Ectodermal cell (in vitro differentiated cells): ENCODE data around the gene APCDD1L.

Experiments
- H3K27ac ChIP-seq: 2 replicates; pipeline ENCODE4 v1.7.0; 2013; ENCODE audit warnings: mild to moderate bottlenecking, low read depth, low read length; ENCODE audit not compliant: insufficient read depth, poor library complexity, severe bottlenecking
- H3K27me3 ChIP-seq: 2 replicates; pipeline ENCODE4 v1.7.0; 2013; ENCODE audit warnings: mild to moderate bottlenecking, low read length; ENCODE audit not compliant: insufficient read depth, control insufficient read depth, poor library complexity, severe bottlenecking
- H3K36me3 ChIP-seq: one replicate; pipeline ENCODE4 v1.7.0; 2013; ENCODE audit warnings: low read length; ENCODE audit not compliant: control insufficient read depth, insufficient read depth
- H3K4me1 ChIP-seq: one replicate; pipeline ENCODE4 v1.7.0; 2013; ENCODE audit warnings: low read length; ENCODE audit not compliant: control insufficient read depth, insufficient read depth
- H3K4me3 ChIP-seq: 2 replicates; pipeline ENCODE4 v1.7.0; 2013; ENCODE audit warnings: low read depth, low read length, control low read depth; ENCODE audit not compliant: insufficient read depth
- H3K9me3 ChIP-seq: 2 replicates; pipeline ENCODE4 v1.7.0; 2013; ENCODE audit warnings: mild to moderate bottlenecking, low read length, moderate library complexity; ENCODE audit not compliant: control insufficient read depth
- WGBS, 2 experiments: methylation state at CpG; one replicate each; pipeline ENCODE4 v1.1.7; 2013; ENCODE audit warnings: missing lambda C conversion rate in 2 of 2; 5-methylcytosine and 5-hydroxymethylcytosine counted together

Gene APCDD1L

GRCh38 chr20:58441723-58442122 lies 73.5 kb downstream of the APCDD1L start:
- Histone ChIP-seq H3K4me1 (no peaks in the 10 kb centered on the region), H3K4me3 (no peak overlapping the region), H3K27me3 (no peaks in the 10 kb centered on the region), H3K9me3 (no peaks in the 10 kb centered on the region), H3K27ac (no peak overlapping the region), H3K36me3 (peaks cover 6% of the 10 kb centered on the region)

- 91 to 94% methylated on average over 5 of the region's 5 CpGs for WGBS, 2 experiments
- Histone ChIP-seq H3K9me3 (no peaks in the 10 kb centered on the region), H3K27ac (no peak overlapping the region), H3K4me1 (no peaks in the 10 kb centered on the region), H3K36me3 (peaks cover 6% of the 10 kb centered on the region), H3K4me3 (no peak overlapping the region), H3K27me3 (no peaks in the 10 kb centered on the region)
Observed at GRCh38 chr20:58440021-58440767, 75.0 kb downstream of the APCDD1L start.

- peaks cover 6% of the 10 kb centered on the region for H3K36me3 ChIP-seq
- no peaks in the 10 kb centered on the region for H3K4me1 ChIP-seq
- H3K27ac ChIP-seq: no peak overlapping the region
Observed at GRCh38 chr20:58438970-58439808, 76.0 kb downstream of the APCDD1L start.

GRCh38 chr20:58436868-58437645 lies 78.1 kb downstream of the APCDD1L start:
- Histone ChIP-seq H3K36me3 (no peaks in the 10 kb centered on the region), H3K27me3 (no peaks in the 10 kb centered on the region), H3K9me3 (no peaks in the 10 kb centered on the region), H3K4me1 (no peaks in the 10 kb centered on the region), H3K27ac (no peak overlapping the region), H3K4me3 (no peak overlapping the region)
- WGBS, 2 experiments: 91% methylated on average over 5 of the region's 5 CpGs

More at GRCh38 chr20:58438970-58439808, 76.0 kb downstream of the APCDD1L start:
- Histone ChIP-seq H3K4me3 (no peak overlapping the region), H3K9me3 (no peaks in the 10 kb centered on the region), H3K27me3 (no peaks in the 10 kb centered on the region)
- 55 to 57% methylated on average over 4 to 5 of the region's 5 CpGs for WGBS, 2 experiments

- Histone ChIP-seq H3K9me3 (no peaks in the 10 kb centered on the region), H3K4me3 (no peak overlapping the region), H3K36me3 (no peaks in the 10 kb centered on the region), H3K4me1 (no peaks in the 10 kb centered on the region), H3K27me3 (no peaks in the 10 kb centered on the region), H3K27ac (no peak overlapping the region)
- WGBS, 2 experiments: 76 to 81% methylated on average over 6 of the region's 6 CpGs
Observed at GRCh38 chr20:58435237-58435636, 80.0 kb downstream of the APCDD1L start.

GRCh38 chr20:58434326-58434725 lies 80.9 kb downstream of the APCDD1L start:
- 90 to 92% methylated on average over 5 of the region's 5 CpGs for WGBS, 2 experiments
- Histone ChIP-seq H3K36me3 (no peaks in the 10 kb centered on the region), H3K4me1 (no peaks in the 10 kb centered on the region), H3K9me3 (no peaks in the 10 kb centered on the region), H3K4me3 (no peak overlapping the region), H3K27me3 (no peaks in the 10 kb centered on the region), H3K27ac (no peak overlapping the region)

GRCh38 chr20:58433759-58434158 lies 81.4 kb downstream of the APCDD1L start:
- Histone ChIP-seq H3K27ac (no peak overlapping the region), H3K36me3 (no peaks in the 10 kb centered on the region)

GRCh38 chr20:58433029-58433647 lies 82.1 kb downstream of the APCDD1L start:
- 93 to 96% methylated on average over 2 of the region's 2 CpGs for WGBS, 2 experiments
- H3K27me3 ChIP-seq: no peaks in the 10 kb centered on the region
- no peaks in the 10 kb centered on the region for H3K9me3 ChIP-seq
- no peaks in the 10 kb centered on the region for H3K36me3 ChIP-seq
- H3K4me3 ChIP-seq: no peak overlapping the region
- H3K4me1 ChIP-seq: no peaks in the 10 kb centered on the region
- no peak overlapping the region for H3K27ac ChIP-seq

More at GRCh38 chr20:58433759-58434158, 81.4 kb downstream of the APCDD1L start:
- no peak overlapping the region for H3K4me3 ChIP-seq
- H3K9me3 ChIP-seq: no peaks in the 10 kb centered on the region
- H3K4me1 ChIP-seq: no peaks in the 10 kb centered on the region
- no peaks in the 10 kb centered on the region for H3K27me3 ChIP-seq
- 78 to 88% methylated on average over 1 of the region's 1 CpG for WGBS, 2 experiments

GRCh38 chr20:58432186-58432954 lies 82.8 kb downstream of the APCDD1L start:
- Histone ChIP-seq H3K4me3 (no peak overlapping the region), H3K9me3 (no peaks in the 10 kb centered on the region), H3K4me1 (no peaks in the 10 kb centered on the region), H3K36me3 (no peaks in the 10 kb centered on the region), H3K27ac (no peak overlapping the region), H3K27me3 (no peaks in the 10 kb centered on the region)
- WGBS, 2 experiments: 93 to 94% methylated on average over 3 of the region's 3 CpGs
